ENCODE data around the gene HNF4A.

HNF4A gene

GRCh38 chr20:44405257-44405656 is 49.8 kb downstream of the HNF4A start:
- Mint-ChIP-seq H3K27ac (no peak overlapping the region), H3K27me3 (peaks cover 21% of the 10 kb centered on the region), H3K36me3 (no peaks in the 10 kb centered on the region), H3K4me3 (no peak overlapping the region), H3K4me1 (no peaks in the 10 kb centered on the region), H3K9me3 (no peaks in the 10 kb centered on the region)
- no peak for ATAC-seq

GRCh38 chr20:44405785-44406571 is 50.5 kb downstream of the HNF4A start:
- H3K27me3 Mint-ChIP-seq = peaks cover 18% of the 10 kb centered on the region
- no peak overlapping the region for H3K27ac Mint-ChIP-seq
- no peak for ATAC-seq

GRCh38 chr20:44406572-44407137 is 51.2 kb downstream of the HNF4A start:
- Mint-ChIP-seq H3K27ac (no peak overlapping the region), H3K4me1 (no peaks in the 10 kb centered on the region), H3K27me3 (peaks cover 17% of the 10 kb centered on the region), H3K9me3 (no peaks in the 10 kb centered on the region), H3K36me3 (no peaks in the 10 kb centered on the region), H3K4me3 (no peak overlapping the region)
- ATAC-seq = no peak

More at GRCh38 chr20:44405785-44406571, 50.5 kb downstream of the HNF4A start:
- Mint-ChIP-seq H3K9me3 (no peaks in the 10 kb centered on the region), H3K36me3 (no peaks in the 10 kb centered on the region), H3K4me3 (no peak overlapping the region), H3K4me1 (no peaks in the 10 kb centered on the region)

- Mint-ChIP-seq H3K4me1 (no peaks in the 10 kb centered on the region), H3K9me3 (no peaks in the 10 kb centered on the region), H3K36me3 (no peaks in the 10 kb centered on the region), H3K4me3 (no peak overlapping the region), H3K27me3 (peaks cover 16% of the 10 kb centered on the region), H3K27ac (no peak overlapping the region)
- no peak for ATAC-seq
These were observed 52.1 kb downstream of the HNF4A start for GRCh38 chr20:44407402-44408184.

- H3K27ac Mint-ChIP-seq = no peak overlapping the region
- H3K27me3 Mint-ChIP-seq = peaks cover 30% of the 10 kb centered on the region
- H3K4me3 Mint-ChIP-seq = no peak overlapping the region
- no peaks in the 10 kb centered on the region for H3K36me3 Mint-ChIP-seq
- no peaks in the 10 kb centered on the region for H3K4me1 Mint-ChIP-seq
- no peaks in the 10 kb centered on the region for H3K9me3 Mint-ChIP-seq
- ATAC-seq = no peak
These were observed 53.7 kb downstream of the HNF4A start for GRCh38 chr20:44409132-44409600.

- no peaks in the 10 kb centered on the region for H3K36me3 Mint-ChIP-seq
- H3K27me3 Mint-ChIP-seq = peaks cover 44% of the 10 kb centered on the region
- ATAC-seq = no peak
- no peaks in the 10 kb centered on the region for H3K9me3 Mint-ChIP-seq
- H3K4me3 Mint-ChIP-seq = no peak overlapping the region
- no peak overlapping the region for H3K27ac Mint-ChIP-seq
- H3K4me1 Mint-ChIP-seq = no peaks in the 10 kb centered on the region
These were observed 55.1 kb downstream of the HNF4A start for GRCh38 chr20:44410583-44411019.

GRCh38 chr20:44411020-44411756 is 55.7 kb downstream of the HNF4A start:
- Mint-ChIP-seq H3K27me3 (peaks cover 50% of the 10 kb centered on the region), H3K4me3 (no peak overlapping the region), H3K36me3 (no peaks in the 10 kb centered on the region), H3K4me1 (no peaks in the 10 kb centered on the region), H3K27ac (no peak overlapping the region), H3K9me3 (no peaks in the 10 kb centered on the region)
- ATAC-seq = no peak

- no peak for ATAC-seq
- H3K27me3 Mint-ChIP-seq = peaks cover 57% of the 10 kb centered on the region
- no peaks in the 10 kb centered on the region for H3K9me3 Mint-ChIP-seq
- H3K4me1 Mint-ChIP-seq = no peaks in the 10 kb centered on the region
- H3K36me3 Mint-ChIP-seq = no peaks in the 10 kb centered on the region
- H3K27ac Mint-ChIP-seq = no peak overlapping the region
- H3K4me3 Mint-ChIP-seq = no peak overlapping the region
These were observed 56.4 kb downstream of the HNF4A start for GRCh38 chr20:44411757-44412401.

GRCh38 chr20:44412402-44413144 is 57.1 kb downstream of the HNF4A start:
- H3K36me3 Mint-ChIP-seq = no peaks in the 10 kb centered on the region
- ATAC-seq = no peak
- no peaks in the 10 kb centered on the region for H3K9me3 Mint-ChIP-seq
- H3K4me3 Mint-ChIP-seq = no peak overlapping the region
- no peaks in the 10 kb centered on the region for H3K4me1 Mint-ChIP-seq
- no peak overlapping the region for H3K27ac Mint-ChIP-seq
- peaks cover 61% of the 10 kb centered on the region for H3K27me3 Mint-ChIP-seq

- Mint-ChIP-seq H3K4me1 (no peaks in the 10 kb centered on the region), H3K27me3 (peaks cover 59% of the 10 kb centered on the region), H3K9me3 (no peaks in the 10 kb centered on the region), H3K27ac (no peak overlapping the region), H3K36me3 (no peaks in the 10 kb centered on the region), H3K4me3 (no peak overlapping the region)
- no peak for ATAC-seq
These were observed 58.3 kb downstream of the HNF4A start for GRCh38 chr20:44413575-44414345.

GRCh38 chr20:44414346-44414714 is 58.8 kb downstream of the HNF4A start:
- Mint-ChIP-seq H3K4me1 (no peaks in the 10 kb centered on the region), H3K27ac (no peak overlapping the region), H3K9me3 (no peaks in the 10 kb centered on the region), H3K4me3 (no peak overlapping the region), H3K36me3 (no peaks in the 10 kb centered on the region), H3K27me3 (peaks cover 53% of the 10 kb centered on the region)
- ATAC-seq = no peak

- H3K27me3 Mint-ChIP-seq = peaks cover 53% of the 10 kb centered on the region
- ATAC-seq = no peak
- no peaks in the 10 kb centered on the region for H3K36me3 Mint-ChIP-seq
- no peaks in the 10 kb centered on the region for H3K4me1 Mint-ChIP-seq
- no peak overlapping the region for H3K27ac Mint-ChIP-seq
- H3K4me3 Mint-ChIP-seq = no peak overlapping the region
- H3K9me3 Mint-ChIP-seq = no peaks in the 10 kb centered on the region
These were observed 59.3 kb downstream of the HNF4A start for GRCh38 chr20:44414808-44415207.

- Mint-ChIP-seq H3K36me3 (no peaks in the 10 kb centered on the region), H3K4me3 (no peak overlapping the region), H3K9me3 (no peaks in the 10 kb centered on the region), H3K4me1 (no peaks in the 10 kb centered on the region), H3K27ac (no peak overlapping the region), H3K27me3 (peaks cover 64% of the 10 kb centered on the region)
- no peak for ATAC-seq
These were observed 60.6 kb downstream of the HNF4A start for GRCh38 chr20:44415833-44416715.

Measured in stimulated activated memory B cell treated with anti-CD40 and anti-IgM and Interleukin-4, amounts not matched to agents 10 μg/mL and 1 μg/mL and 100 μg/mL, for 72 hours (primary cell).